Myocyte (in vitro differentiated cells): ENCODE results near the gene GPRC5A. TPM values are rescaled to one million over a fixed set of nuclear protein-coding genes. Genes with fewer than 3 reads are reported as not detected.

Experiments used
- DNase-seq: peaks from one replicate; pipeline ENCODE4 v3.0.0-alpha.2; 2012; ENCODE audit warnings: low read depth
- total RNA-seq: library from RNA; depleted of rRNA; stranded (reverse); fragments of >200 nt; gene quantifications from 2 replicates; pipeline ENCODE4 v1.2.3, GENCODE V29; 2014

The GPRC5A gene
- total RNA-seq, 1 donor from 2014 or later: 1.4 TPM

DNA sequence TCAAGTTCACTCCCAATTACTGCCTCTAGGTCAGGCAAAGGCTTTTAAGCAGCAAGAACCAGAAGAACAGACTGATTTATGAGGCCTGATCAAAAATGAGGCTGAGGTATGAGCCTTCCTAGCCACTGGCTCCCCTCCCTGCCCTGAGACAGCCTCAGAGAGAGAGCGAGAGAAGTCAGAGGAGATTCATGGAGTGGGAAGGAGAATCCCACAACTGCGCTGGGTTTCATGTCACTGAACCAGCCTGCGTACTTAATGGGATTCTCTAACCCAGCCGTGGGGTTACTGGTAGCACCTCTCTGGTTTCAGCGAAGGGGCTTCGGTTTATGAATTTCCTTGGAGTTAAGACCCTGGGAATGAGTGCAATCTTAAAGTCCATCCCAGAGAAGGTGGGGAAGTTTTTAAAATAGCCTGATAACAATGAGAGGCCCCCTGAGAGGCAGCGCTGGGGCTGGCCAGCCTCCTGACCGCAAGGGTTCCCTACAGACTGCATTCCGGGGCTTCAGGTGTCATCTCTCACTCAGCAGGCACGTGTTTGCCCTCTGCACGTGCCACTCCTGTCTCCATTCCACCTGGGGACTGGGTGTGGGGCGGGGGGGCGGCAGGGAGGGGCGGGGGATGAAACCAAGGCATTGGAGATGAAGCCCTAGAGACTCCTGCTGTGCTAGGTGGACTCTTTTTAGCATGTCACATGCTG lies 6.1 kb upstream of the GPRC5A start:
- DNase-seq: no peak

DNA sequence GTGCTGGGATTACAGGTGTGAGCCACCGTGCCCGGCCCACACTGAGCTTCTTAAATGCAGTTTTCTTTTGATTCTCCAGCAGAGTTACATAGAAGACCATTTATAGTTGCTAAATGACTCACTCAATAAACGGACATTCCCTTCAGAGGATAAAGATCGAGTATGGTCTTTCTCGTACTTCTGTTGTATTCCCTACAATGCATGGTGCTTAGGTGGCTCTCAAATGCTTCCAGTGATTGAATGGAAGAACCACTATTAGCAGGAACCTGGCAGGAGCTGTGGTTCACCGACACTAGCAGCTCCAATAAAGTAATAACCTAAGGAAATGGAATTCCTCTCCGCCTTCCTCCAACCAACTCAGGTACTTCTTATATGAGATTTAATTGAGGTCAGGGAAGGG lies 3.9 kb upstream of the GPRC5A start:
- no peak for DNase-seq

DNA sequence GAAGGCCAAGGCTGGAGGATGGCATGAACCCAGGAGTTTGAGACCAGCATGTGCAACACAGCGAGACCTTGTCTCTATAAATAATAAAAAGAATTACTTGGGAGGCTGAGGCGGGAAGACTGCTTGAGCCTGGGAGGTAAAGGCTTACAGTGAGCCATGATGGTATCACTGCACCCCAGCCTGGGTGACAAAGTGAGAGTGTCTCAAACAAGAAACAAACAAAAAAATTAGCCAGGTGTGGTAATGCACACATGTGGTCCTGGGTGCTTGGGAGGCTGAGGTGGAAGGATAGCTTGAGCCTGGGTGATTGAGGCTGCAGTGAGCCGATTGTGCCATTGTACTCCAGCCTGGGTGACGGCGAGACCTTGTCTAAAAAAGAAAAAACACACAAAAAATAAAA lies 1.7 kb upstream of the GPRC5A start:
- DNase-seq: no peak

DNA sequence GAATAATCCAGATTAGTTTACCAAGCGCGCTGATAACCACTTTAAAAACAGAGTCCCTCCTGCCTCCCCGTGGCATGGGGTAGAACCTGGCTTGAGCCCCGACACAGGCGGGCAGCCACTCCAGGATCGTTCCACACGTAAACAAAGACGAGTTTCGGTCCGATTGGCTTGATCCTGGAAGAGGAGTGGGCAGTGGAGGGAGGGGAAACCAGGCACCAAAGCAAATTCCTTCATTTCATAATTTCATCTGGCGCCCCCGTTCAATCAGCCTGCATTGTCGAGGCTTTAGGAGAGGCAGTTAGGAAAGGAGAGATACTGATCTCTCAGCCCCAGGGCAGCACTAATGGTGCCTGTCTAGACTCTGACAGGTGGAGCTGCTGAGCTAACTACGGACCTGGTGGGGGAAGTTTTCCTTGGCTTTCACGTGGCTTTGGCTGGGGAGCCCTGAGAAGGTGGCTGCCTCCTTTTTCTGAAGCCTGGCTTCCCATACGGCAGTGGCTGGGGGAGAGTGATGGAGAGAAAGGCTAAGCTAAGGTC lies 751 bp upstream of the GPRC5A start:
- DNase-seq: no peak

DNA sequence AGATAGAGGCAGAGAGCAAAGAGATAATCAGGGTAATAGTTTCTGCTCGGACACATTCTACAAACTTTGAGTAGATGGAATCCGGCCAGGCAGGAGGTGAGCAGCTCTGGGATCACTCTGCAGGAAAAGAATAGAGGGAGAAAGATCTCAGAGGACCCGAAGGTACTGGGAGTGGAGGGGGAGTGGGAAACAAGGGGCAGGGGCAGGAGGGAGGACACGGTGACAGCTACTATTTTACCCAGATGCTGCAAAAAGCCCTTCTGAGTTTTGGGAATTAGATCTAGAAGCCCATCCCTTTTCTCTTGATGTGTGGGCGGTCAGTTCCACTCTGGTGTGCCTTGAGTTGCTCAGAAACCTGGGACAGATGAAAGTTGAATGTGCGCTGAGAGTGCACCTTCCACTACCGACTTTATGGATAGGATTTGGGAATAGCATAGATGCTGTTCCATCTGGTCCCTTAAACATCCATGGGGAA lies 556 bp downstream of the GPRC5A start:
- DNase-seq: no peak

DNA sequence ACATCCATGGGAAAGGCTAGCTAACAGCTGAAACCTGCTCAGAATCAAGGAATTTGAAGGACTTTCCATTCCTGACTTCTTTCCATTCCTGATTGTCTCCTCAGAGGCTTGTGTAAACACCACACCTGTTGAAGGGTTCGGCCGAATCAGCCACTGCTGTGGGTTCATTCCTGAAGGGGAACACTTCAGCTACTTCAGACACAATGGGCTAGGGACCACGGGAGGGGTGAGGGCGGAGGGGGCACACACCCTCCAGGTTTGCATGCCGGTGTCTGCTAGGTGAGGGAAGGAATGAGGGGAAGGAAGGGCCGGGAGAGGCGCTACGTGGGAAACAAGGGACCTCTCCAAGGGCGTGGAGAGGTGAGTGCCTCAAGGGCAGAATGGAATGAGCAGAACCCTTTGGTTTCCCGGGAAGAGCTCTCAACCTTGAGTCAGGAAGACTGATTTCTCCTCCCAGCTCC lies 1.3 kb downstream of the GPRC5A start:
- DNase-seq: no peak

DNA sequence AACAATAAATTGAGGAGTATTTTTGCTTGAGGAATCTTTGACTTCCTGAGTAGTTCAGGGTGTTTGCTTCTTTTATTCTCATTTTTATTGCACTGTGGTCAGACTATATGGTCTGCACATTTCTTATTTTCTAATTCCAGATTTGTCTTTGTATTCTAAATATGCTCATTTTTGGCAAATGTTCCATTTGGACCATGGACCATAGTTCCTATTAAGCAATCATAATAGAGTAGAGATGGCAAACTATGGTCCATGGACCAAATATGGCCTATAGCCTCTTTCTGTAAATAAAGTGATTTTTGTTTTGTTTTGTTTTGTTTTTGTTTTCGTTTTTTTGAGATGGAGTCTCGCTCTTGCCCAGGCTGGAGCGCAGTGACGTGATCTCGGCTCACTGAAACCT lies 2.1 kb downstream of the GPRC5A start:
- DNase-seq: no peak

DNA sequence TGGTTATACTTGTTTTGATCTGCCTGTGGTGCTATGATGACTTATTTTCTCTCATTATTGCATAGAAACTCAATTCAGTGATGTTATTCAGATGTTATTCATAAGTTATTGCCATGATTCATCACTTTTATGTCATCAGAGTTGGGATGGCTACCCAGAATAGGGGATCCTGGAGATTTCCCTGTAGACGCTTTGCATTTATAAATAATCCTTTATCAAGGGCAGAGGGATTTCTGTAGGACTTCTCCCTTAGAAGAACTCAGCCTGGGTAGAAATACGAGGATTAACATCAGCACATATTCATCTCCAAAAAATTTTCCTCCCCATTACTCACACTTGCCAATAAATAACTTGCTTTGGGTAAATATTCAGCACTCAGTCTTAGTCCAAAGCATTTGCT lies 4.9 kb downstream of the GPRC5A start:
- DNase-seq: no peak

DNA sequence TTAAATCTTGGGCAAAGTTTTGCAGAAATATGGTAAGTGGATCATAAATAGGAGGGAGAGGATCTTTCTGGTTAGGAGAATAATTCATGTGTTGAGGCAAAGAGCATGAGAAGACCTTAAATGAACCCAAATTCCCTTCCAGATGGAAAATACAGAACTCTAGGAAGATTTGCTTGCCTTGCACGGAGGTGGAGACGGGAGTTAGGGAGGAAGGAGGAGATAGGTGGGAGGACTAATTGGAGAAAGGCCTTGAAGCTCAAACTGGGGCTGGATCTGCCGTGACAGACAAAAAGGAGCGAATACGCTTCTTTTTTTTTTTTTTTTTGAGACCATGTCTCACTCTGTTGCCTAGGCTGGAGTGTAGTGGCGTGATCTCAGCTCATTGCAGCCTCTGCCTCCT lies 5.9 kb downstream of the GPRC5A start:
- no peak for DNase-seq

DNA sequence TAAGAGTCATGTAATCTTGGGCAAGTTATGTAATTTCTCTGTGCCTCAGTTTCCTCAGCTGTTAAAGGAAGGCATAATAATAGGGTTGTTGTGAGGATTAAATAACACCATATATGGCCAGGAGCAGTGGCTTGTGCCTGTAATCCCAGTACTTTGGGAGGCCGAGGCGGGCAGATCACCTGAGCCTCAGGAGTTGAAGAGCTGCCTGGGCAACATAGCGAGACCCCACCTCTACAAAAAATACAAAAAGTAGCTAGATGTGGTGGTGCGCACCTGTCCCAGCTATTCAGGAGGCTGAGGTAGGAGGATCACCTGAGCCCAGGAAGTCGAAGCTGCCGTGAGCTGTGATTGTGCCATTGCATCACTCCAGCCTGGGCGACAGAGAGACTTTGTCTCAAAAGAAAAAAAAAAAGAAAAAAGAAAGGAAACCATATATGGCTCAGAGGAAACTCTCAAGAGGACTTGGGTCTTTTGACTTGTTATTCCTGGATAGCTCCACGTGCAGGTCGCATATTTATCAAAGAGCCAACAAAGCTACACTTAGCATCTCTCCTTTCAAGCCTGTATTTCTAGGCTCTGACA lies 6.9 kb downstream of the GPRC5A start:
- no peak for DNase-seq

DNA sequence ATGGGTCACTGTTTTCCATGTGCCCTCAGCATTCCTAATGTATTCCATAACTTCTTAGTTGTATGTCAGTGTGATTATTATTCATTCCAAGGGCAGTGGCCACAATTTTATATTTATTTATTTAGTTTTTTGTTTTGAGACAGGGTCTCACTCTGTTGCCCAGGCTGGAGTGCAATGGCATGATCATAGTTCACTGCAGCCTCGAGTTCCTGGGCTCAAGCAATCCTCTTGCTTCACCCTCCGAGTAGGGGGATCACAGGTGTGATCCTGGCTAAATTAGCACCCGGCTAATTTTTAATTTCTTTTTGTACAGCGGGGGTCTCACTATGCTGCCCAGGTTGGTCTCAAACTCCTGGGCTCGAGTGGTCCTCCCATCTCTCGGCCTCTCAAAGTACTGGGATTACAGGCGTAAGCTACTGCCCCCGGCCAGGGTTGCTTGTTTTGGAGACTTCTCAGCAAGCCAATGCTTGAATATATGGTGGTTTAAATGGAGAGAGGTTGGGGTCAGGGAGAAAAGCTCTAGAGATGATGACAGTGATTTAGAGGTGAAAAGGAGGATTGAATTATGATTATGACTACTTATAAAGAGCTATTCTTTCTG lies 7.6 kb downstream of the GPRC5A start:
- DNase-seq: no peak

DNA sequence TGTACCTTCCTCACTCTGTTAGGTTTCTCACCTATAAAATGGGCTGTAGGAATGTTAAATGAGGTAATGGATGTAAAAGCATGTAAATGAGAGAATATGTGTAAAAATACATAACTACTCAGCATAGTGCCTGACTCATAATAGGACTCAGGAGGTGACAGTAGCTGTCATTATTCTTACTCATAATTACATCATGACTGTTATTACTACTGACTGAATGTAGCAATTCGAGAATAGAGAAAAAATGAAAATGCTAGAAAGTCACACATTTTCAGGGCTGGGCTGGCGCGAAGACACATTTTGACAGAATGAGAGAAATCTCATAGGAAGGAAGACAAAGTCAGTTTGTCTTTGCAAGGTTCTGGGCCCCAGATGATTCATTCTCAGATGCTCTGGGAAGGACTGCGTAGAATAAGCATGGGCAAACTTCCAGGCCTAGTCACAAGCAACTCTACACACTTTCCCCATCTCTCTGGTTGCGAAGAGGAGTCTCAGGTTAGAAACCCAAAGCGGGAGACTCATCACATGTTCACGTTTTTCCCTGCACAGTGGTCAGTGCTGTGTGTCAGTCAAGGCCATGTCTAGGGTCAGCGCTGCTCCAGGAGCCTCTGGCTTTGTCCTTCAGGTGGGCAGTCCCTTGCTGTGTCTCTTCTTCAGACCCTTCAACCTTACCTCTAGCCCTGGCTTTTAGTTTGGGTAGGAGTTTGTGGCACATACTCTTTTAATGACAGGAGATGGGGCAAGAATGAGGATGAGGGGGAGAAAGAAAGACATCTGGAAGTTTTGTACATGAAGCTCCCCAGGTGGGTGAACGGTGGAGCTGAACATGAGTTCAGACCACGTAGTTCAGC lies 8.4 kb downstream of the GPRC5A start:
- peak; percentile 69 for DNase-seq

DNA sequence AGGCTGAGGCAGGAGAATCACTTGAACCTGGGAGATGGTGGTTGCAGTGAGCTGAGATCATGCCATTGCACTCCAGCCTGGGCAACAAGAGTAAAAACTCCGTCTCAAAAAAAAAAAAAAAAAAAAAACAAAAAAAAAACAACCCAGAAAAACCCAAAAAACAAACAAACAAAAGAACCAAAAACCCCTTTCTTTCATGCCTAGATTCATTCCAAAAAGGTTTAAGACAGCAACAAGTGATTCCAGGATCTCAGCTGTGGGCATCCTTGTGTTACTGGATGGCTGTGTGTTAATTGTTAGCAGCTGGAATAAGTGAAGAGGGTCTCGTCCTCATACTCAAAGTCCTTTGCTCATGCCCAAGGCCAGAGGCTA lies 9.4 kb downstream of the GPRC5A start:
- no peak for DNase-seq

DNA sequence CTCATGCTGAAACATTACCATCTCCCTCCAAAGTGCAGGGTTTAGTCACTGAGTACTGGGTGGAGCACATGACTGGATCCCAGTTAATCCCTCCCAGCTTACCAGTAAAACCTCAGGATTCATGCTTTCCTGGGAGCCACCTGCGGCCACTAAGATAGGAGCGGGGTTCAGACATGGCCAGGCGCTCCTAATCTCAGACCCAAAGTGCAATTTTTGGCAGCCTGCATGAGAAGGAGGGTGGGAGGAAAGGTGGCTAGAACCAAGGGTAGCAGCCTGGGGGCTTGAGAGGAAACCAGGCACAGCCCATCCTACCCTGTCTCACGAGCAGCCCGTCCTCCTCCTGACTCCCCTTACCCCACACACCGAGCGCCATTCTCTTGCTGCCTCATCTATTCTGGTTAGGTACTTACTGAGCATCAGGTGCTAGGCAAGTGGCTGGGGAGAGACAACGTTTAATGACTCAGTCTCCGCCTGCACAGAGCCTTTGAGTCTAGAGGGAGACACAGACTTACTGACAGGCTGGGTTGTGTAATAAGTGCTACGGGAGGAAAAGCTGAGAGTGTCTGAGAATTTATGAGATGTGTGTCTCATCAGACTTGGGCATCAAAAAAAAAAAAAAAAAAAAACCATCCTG lies 9.9 kb downstream of the GPRC5A start:
- DNase-seq: peak; percentile 66

DNA sequence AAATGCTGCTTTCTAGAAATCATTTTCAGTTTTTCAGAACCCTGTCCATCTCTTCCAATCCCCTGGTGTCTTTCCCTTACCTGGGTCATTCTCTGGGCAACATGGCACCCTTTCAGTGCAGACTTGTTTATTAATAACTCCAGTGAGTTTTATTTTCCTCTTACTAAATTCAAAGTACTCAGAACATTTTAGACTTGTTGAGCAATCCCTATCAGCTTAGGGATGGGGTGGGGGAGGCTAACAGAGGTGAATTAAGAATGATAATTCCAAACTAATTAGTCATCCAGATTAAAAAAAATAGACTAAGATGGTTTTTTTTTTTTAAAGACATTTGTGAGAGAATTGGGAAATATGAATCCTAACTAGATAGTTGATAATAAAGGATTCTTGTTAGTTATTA lies 10.7 kb downstream of the GPRC5A start:
- DNase-seq: no peak

DNA sequence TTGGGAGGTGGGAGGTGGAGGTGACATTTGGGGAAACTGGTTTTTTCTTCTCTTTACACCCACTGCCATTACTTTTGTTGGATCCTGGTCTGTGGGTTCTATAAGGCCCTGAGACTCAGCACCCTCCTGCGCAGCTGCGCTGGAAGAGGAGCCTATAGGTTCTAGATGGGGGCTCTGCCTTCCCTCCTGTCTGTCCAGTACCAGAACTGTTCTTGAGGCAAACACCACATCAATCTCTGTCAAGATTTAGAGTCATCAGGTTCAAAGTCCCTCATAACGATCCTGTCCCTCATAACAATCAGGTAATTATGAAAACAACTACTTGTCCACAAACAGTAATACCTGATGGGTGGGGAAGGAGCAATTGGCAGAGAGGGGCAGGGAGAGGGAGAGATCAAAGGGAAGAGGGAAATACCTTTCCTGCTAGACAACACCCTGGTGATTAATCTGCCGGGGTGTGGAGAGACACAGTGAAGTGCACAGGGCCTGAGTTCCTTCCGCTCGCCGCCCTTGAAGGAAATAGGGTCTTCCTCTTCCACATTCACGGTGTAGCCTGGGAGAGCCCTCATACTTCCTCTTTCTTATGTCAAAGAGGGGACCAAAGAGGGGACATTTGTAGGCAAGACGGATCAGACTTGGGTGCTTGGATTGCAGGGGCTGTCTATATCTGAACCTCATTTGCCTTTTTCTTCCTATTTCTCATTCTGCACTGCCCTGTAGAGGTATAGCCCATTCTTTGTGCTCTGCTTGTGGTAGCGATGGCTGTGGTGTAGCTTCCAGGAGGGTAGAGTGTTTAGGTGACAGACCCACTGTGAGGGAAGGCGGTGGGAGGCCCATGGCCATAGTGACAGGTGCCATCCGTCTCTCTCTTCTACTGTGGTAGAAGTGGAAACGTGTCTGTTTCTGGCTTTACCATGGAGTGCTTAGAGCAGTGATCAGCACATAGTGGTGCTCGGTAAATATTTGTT lies 12.6 kb downstream of the GPRC5A start:
- no peak for DNase-seq

DNA sequence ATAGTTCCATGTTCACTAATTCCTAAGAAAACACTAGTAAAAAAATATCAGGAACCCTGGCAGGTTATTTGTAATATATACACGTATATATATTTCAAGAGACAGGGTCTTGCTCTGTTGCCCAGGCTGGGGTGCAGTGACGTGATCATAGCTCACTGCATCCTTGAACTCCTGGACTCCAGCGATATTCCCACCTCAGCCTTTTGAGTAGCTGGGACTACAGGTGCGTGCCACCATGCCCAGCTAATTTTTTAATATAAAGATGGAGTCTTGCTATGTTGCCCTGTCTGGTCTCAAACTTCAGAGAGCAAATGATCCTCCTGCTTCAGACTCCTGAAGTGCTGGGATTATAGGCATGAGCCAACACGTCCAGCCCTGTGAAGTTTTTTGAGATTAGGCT lies 16.2 kb downstream of the GPRC5A start:
- no peak for DNase-seq

DNA sequence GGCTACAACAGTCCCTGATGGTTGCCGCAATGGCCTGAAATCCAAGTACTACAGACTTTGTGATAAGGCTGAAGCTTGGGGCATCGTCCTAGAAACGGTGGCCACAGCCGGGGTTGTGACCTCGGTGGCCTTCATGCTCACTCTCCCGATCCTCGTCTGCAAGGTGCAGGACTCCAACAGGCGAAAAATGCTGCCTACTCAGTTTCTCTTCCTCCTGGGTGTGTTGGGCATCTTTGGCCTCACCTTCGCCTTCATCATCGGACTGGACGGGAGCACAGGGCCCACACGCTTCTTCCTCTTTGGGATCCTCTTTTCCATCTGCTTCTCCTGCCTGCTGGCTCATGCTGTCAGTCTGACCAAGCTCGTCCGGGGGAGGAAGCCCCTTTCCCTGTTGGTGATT lies 16.9 kb downstream of the GPRC5A start:
- DNase-seq: no peak

DNA sequence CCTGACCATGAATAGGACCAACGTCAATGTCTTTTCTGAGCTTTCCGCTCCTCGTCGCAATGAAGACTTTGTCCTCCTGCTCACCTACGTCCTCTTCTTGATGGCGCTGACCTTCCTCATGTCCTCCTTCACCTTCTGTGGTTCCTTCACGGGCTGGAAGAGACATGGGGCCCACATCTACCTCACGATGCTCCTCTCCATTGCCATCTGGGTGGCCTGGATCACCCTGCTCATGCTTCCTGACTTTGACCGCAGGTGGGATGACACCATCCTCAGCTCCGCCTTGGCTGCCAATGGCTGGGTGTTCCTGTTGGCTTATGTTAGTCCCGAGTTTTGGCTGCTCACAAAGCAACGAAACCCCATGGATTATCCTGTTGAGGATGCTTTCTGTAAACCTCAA lies 17.3 kb downstream of the GPRC5A start:
- no peak for DNase-seq
